DOHH2 (cell line): ENCODE results near the gene PKN1.

Experiments
- H3F3A ChIP-seq: fragments of 200-600 bp; sonication (generic), shearing (Covaris generic); 2 replicates; pipeline ENCODE4 v1.6.0; 2016; ENCODE audit warnings: antibody characterized with exemption, mild to moderate bottlenecking; ENCODE audit not compliant: control insufficient read depth, insufficient read depth
- H3K27ac ChIP-seq: fragments of 200-600 bp; sonication (generic); 2 replicates; pipeline ENCODE4 v1.5.1; 2014; ENCODE audit warnings: low read depth, mild to moderate bottlenecking, low read length, moderate library complexity
- H3K27me3 ChIP-seq: fragments of 200-600 bp; sonication (generic); 2 replicates; pipeline ENCODE4 v1.6.1; 2014; ENCODE audit warnings: mild to moderate bottlenecking, low read length, mixed read lengths; ENCODE audit not compliant: control insufficient read depth
- H3K36me3 ChIP-seq: fragments of 200-600 bp; sonication (generic); 2 replicates; pipeline ENCODE4 v1.6.1; 2014; ENCODE audit warnings: mild to moderate bottlenecking, low read length, moderate library complexity, mixed read lengths; ENCODE audit not compliant: control insufficient read depth
- H3K4me1 ChIP-seq: fragments of 200-600 bp; sonication (generic); 2 replicates; pipeline ENCODE4 v1.6.1; 2014; ENCODE audit warnings: mild to moderate bottlenecking, low read length, mixed read lengths; ENCODE audit not compliant: control insufficient read depth
- H3K4me2 ChIP-seq: fragments of 200-600 bp; sonication (generic); 2 replicates; pipeline ENCODE4 v1.6.0; 2014; ENCODE audit warnings: mild to moderate bottlenecking, low read length, moderate library complexity
- H3K4me3 ChIP-seq: fragments of 200-600 bp; sonication (generic); 2 replicates; pipeline ENCODE4 v1.5.1; 2014; ENCODE audit warnings: mild to moderate bottlenecking, low read length, mixed read lengths
- H3K79me2 ChIP-seq: fragments of 200-600 bp; sonication (generic); 2 replicates; pipeline ENCODE4 v1.6.1; 2014; ENCODE audit warnings: mild to moderate bottlenecking, low read length, mixed read lengths; ENCODE audit not compliant: control insufficient read depth
- H3K9me2 ChIP-seq: fragments of 200-600 bp; sonication (generic); replicated peaks from 2 replicates; pipeline ENCODE4 v1.6.1; 2014; ENCODE audit warnings: mild to moderate bottlenecking, low read length, mixed read lengths; ENCODE audit not compliant: control insufficient read depth
- H3K9me3 ChIP-seq: fragments of 200-600 bp; sonication (generic); 2 replicates; pipeline ENCODE4 v1.6.1; 2014; ENCODE audit warnings: antibody characterized with exemption, low read length, mixed read lengths; ENCODE audit not compliant: control insufficient read depth, insufficient read depth
- H4K20me1 ChIP-seq: fragments of 200-600 bp; sonication (generic); 2 replicates; pipeline ENCODE4 v1.6.0; 2014; ENCODE audit warnings: low read depth, mild to moderate bottlenecking, antibody characterized with exemption, low read length, moderate library complexity; ENCODE audit not compliant: control insufficient read depth, insufficient read depth
- CTCF ChIP-seq: fragments of 200-600 bp; sonication (generic); IDR thresholded peaks from one replicate; pipeline ENCODE4 v1.5.1; 2014; ENCODE audit warnings: antibody characterized with exemption, mild to moderate bottlenecking, low read depth, low read length; ENCODE audit not compliant: poor library complexity, severe bottlenecking
- EZH2phosphoT487 ChIP-seq: fragments of 200-600 bp; sonication (generic); IDR thresholded peaks from 2 replicates; pipeline ENCODE4 v1.6.1; 2017; ENCODE audit warnings: borderline replicate concordance, mild to moderate bottlenecking, antibody characterized with exemption, low read length, moderate library complexity, mixed read lengths

Gene PKN1

GRCh38 chr19:14411938-14412245 is 21.2 kb upstream of the PKN1 start:
- H3K4me3 ChIP-seq = no peak overlapping the region
- H3K4me2 ChIP-seq = no peak overlapping the region
- peaks cover 99% of the 10 kb centered on the region for H3K36me3 ChIP-seq
- H3K79me2 ChIP-seq = peaks cover 62% of the 10 kb centered on the region
- peaks cover 52% of the 10 kb centered on the region for H4K20me1 ChIP-seq
- H3F3A ChIP-seq = peaks cover 53% of the 10 kb centered on the region
- no peaks in the 10 kb centered on the region for H3K27me3 ChIP-seq
- peaks cover 23% of the 10 kb centered on the region for H3K4me1 ChIP-seq
- no peak overlapping the region for H3K27ac ChIP-seq
- no peak for TF ChIP-seq EZH2phosphoT487
- no peaks in the 10 kb centered on the region for H3K9me3 ChIP-seq
- H3K9me2 ChIP-seq = no peaks in the 10 kb centered on the region

- Histone ChIP-seq H3K27ac (no peak overlapping the region), H3K4me3 (no peak overlapping the region), H3K36me3 (peaks cover 99% of the 10 kb centered on the region), H3K4me2 (no peak overlapping the region), H3K79me2 (peaks cover 68% of the 10 kb centered on the region), H3K9me2 (no peaks in the 10 kb centered on the region), H3K27me3 (no peaks in the 10 kb centered on the region), H4K20me1 (peaks cover 55% of the 10 kb centered on the region), H3F3A (peaks cover 51% of the 10 kb centered on the region), H3K9me3 (no peaks in the 10 kb centered on the region), H3K4me1 (peaks cover 27% of the 10 kb centered on the region)
- TF ChIP-seq EZH2phosphoT487 (no peak), CTCF (no peak)
These were observed 20.6 kb upstream of the PKN1 start for GRCh38 chr19:14412324-14412995.

GRCh38 chr19:14412996-14413692 is 20.0 kb upstream of the PKN1 start:
- Histone ChIP-seq H4K20me1 (peaks cover 55% of the 10 kb centered on the region), H3K4me1 (peaks cover 27% of the 10 kb centered on the region), H3K79me2 (peaks cover 75% of the 10 kb centered on the region), H3K27ac (no peak overlapping the region), H3K9me2 (no peaks in the 10 kb centered on the region), H3K27me3 (no peaks in the 10 kb centered on the region), H3K36me3 (peaks cover 99% of the 10 kb centered on the region), H3K4me3 (no peak overlapping the region), H3K9me3 (no peaks in the 10 kb centered on the region), H3F3A (peaks cover 49% of the 10 kb centered on the region), H3K4me2 (no peak overlapping the region)
- no peak for TF ChIP-seq CTCF
- TF ChIP-seq EZH2phosphoT487 = no peak

- no peak overlapping the region for H3K27ac ChIP-seq
- no peak overlapping the region for H3K4me2 ChIP-seq
- H3K9me3 ChIP-seq = no peaks in the 10 kb centered on the region
- peaks cover 81% of the 10 kb centered on the region for H3K79me2 ChIP-seq
- H3K36me3 ChIP-seq = peaks cover 99% of the 10 kb centered on the region
- H3K4me3 ChIP-seq = no peak overlapping the region
- peaks cover 44% of the 10 kb centered on the region for H3F3A ChIP-seq
- H3K4me1 ChIP-seq = peaks cover 27% of the 10 kb centered on the region
- no peaks in the 10 kb centered on the region for H3K9me2 ChIP-seq
- H3K27me3 ChIP-seq = no peaks in the 10 kb centered on the region
- peaks cover 55% of the 10 kb centered on the region for H4K20me1 ChIP-seq
- TF ChIP-seq EZH2phosphoT487 = no peak
These were observed 19.4 kb upstream of the PKN1 start for GRCh38 chr19:14413693-14414181.
